ENCODE results near the gene ZSWIM7.

GRCh38 chr17:15969463-15969862, 30.0 kb downstream of the ZSWIM7 start:
- TF ChIP-seq POLR2AphosphoS5 (IDR thresholded peaks at IDR 0.05) (no peak), EP300 (IDR thresholded peaks at IDR 0.05) (no peak)

Measured in upper lobe of left lung (tissue), 4 donors.